COLO829 (cell line): Measurements from ENCODE around the gene GABRG2.
"Not testable (repeated sequence)": the region's sequence is repeated elsewhere in the genome, so short reads cannot be mapped to it uniquely, and the experiment has no call there.

Source experiments
- DNase-seq: peaks from one replicate; pipeline ENCODE4 v3.0.0; 2012; ENCODE audit warnings: low spot score

GABRG2 gene

DNA sequence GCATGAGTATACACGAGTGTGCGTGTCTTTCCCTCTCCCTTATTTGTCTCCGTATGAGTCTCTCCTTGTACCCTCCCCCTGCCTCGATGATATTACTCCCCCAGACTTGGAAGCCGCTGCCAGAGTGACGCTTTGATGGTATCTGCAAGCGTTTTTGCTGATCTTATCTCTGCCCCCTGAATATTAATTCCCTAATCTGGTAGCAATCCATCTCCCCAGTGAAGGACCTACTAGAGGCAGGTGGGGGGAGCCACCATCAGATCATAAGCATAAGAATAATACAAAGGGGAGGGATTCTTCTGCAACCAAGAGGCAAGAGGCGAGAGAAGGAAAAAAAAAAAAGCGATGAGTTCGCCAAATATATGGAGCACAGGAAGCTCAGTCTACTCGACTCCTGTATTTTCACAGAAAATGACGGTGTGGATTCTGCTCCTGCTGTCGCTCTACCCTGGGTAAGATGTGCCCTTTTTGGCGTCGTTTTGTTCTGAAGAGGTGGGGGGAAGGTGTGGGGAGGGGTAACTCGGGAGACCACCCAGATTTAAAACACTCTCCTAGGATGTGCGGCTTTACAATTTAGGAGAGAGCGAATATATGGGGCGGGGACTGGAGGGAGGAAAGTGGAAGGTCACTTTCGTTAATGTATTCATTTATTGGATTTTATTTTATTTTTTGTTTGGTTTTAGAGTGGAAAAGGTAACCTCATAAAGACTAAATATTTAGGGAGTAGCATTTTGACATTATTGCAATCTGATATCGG, at the start of gene GABRG2:
Gene GABRG2, plus strand, starts transcription at position 119 of the 757 bp plus-strand sequence. Its CDS starts 227 bp downstream, at position 346.
- DNase-seq = no peak

DNA sequence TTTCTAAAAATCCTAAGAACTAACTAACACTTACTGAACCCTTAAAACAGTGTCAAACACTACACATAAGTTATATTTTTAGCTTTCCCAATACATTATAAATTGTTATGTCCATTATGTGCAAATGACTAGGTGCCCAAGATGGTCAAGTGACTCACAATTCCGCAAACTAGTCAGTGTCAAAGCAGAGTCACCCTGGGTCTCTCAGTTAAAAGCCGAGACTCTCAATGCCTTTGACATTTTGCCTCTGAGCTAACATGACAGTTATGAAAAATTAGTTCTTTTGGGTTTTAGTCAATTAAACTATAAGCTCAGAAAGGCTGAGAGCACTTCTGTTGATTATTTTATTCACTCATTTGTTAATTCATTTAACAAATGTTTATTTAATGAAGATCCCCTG, 42.3 kb upstream of the GABRG2 start:
- no peak for DNase-seq

DNA sequence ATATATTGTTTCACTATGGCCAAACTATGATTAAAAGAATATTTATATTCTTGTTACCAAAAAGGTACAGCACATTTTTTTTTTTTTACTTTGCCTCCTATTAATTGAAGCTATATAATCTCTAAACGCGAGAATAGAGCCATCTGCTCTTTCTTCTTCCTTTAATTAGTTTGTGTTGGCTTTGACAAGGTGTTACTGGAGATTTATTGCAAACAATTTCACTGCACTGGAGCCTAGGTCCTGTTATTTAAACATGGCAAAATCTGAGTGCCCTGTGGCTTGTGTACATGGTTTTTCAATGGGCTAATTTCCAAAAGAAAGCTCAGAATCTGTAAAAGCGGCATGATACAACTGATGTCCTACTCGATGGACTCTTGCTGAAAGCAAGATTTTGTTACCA, 40.8 kb upstream of the GABRG2 start:
- DNase-seq = no peak

DNA sequence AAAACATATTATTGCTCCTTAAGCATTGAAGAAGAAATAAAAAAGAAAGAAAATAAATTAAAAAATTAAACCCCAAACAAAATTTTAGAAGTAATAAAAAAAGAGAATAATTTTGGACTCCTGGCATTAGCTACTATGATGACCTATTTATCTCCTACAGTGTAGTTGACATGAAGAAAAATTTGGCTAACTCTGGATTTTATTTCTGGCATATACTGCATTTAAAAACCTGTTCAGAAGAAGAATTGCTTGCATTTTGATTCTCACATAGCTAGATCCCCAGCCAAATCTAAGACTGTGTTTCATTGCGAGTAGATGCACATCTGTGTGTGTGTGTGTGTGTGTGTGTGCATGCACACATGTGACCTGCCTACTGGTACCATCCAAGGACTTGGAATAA, 30.1 kb upstream of the GABRG2 start:
- DNase-seq = no peak

DNA sequence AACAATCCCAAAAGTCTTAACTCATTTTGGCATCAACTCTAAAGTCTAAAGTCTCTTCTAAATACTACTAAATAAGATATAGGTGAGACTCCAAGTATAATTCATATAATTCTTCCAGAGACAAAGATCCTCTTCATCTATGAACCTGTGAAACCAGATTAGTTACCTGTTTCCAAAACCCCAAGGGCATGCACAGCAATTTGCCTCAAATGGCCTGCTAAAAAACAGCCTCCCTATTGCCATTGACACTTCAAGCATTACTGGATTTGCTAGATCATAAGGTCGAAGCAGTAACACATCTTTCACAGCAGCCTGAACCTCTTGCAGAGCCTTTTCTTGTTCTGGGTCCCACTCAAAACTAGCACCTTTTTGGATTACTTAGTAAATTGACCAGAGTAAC, 20.3 kb upstream of the GABRG2 start:
- DNase-seq = no peak

DNA sequence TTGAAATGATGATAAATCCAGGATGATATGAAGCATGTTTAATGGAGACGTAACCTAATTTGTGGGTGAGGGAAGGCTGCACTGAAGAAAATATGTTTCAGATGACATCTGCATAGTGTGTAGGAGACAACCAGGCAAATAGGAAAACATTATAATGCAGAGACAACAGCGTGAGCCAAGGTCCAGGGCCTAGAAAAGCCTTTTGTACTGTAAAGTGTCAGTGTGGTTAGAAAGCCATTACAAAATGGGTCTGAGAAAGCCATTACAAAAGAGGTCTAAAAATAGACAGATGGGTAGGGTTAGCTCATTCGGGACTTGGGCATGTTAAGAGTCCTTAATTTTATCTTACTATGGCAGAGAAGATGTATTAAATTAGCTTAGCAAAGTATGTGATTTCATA, 14.9 kb upstream of the GABRG2 start:
- DNase-seq = no peak

DNA sequence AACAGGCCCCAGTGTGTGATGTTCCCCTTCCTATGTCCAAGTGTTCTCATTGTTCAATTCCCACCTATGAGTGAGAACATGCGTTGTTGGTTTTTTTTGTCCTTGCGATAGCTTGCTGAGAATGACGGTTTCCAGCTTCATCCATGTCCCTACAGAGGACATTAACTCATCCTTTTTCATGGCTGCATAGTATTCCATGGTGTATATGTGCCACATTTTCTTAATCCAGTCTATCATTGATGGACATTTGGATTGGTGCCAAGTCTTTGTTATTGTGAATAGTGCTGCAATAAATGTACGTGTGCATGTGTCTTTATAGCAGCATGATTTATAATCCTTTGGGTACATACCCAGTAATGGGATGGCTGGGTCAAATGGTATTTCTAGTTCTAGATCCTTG, 12.5 kb upstream of the GABRG2 start:
- not testable (repeated sequence) for DNase-seq

DNA sequence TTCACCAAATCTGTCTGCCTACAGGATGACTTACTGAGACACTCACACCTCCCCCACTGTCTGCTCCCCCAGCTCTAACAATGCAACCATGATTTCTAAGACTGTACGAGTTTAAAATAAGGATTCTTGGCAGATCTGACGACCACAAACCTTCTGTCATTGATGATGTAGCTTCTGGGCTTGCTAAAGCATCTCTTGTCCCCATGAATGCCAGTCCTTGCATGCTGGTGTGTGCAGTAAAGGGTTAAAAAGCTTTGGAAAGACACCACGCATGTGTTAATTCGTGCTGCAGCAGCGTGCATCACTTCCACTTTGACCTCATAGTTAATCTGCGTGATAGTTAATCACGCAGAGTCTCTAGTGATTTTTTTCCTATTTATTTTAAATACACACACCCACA, 411 bp upstream of the GABRG2 start:
- DNase-seq = no peak

DNA sequence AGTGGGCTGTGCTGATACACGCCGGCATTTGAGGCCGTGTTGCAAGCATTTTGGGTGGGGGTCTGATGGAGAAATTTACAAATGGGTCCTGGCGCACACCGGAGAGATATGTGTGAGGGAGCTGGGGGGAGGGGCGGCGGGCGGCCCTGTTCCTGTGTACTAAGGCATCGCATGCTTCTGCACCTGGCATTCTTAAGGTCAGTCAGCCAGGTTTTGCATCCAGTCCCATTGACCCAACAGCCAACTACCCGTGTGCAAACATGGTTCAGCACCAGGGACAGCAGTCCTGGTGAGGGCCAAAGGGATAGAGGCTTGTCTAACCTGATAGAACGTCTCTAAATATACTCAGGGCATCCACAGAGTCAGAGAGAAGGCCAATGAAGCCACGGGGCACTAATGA, 839 bp downstream of the GABRG2 start:
- peak; percentile 1 for DNase-seq

DNA sequence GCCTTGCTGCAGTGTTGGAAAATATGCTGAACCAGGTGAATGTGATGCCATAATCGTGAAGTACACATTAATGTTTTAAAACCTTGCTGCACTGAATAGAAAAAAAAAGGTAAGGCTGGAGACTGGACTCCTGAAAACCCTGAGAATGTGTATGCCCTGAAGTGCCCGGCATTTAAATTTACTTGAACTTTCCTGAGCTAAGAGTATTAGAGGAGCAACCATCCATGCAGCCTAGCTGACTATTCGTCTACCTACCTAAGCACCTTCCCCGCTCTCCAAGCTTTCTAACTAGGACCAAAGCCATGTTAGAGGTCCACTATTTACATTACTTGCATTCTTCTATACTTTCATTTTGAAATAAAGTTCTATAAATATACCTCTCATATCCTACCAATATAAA, 1.4 kb downstream of the GABRG2 start:
- DNase-seq = no peak

DNA sequence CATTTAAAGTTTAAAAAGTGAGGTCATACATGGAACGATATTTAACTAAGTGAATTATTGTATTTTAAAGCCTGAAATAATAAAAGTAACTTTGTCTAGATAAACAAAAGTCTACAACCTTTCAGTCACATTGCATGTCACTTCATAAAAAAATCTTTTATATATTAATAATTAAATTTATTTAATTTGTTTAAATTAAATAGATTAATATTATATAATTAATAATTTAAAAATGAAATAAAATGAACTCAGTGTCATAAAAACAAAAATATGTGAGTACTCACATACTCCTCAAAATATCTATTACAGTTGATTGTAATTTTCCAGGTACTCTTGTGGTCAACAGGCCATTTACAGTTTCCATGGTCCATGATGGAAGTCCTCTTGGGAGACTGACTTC, 11.2 kb downstream of the GABRG2 start:
- DNase-seq = no peak

DNA sequence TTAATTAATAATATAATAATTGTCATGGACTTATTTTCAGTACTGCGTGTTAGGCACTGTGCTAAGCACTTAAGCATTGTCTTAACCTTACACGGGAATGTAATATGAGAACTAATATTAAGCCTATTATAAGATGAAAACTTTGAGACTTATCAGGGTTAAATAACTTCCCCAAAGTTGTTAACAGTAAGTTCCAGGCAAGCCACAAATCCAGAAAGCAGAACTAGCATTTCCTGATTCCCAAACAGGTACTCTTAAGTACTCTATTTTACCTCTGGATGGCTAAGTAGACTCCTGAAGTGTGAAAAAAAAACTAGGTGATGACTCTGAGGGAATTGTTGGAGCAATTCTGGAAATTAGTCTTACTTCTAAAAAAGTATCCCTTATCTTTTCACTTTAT, 23.8 kb downstream of the GABRG2 start:
- DNase-seq = no peak

DNA sequence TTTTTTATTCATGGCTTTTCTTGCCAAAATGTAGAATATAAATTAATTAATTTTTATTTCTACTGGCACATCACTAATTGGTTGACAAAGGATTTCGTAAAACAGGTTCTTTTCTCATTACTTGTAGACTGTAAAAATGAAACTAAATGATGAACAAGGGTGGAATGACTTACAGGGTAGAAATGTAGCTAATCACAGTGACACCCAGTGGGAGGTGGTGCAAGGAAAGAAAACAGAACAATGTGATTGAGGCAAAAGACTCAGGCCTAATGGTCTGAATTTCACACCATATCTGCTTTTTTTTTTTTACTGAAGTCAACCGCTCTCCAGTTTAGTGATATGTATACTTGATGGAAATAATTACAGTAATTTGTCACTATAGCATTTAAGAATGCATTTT, 28.9 kb downstream of the GABRG2 start:
- DNase-seq = no peak

DNA sequence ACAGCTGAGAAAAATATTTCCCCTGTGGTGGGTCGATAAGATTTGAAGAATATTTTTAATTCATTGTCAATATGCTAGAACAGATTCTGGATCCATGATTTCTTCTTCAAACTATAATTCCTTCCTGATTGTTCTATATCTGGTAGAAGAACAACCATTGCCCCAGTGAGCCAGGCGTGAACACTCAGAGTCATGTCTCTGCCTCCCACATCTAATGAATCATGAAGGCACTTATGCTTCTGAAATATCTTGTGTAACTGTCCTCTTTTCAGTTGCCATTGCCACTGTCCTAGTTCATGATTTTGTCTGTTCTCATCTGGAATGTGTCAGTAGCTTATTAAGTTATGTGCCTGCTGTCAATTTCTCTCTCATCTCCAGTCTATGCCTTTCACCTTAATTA, 40.0 kb downstream of the GABRG2 start:
- no peak for DNase-seq

DNA sequence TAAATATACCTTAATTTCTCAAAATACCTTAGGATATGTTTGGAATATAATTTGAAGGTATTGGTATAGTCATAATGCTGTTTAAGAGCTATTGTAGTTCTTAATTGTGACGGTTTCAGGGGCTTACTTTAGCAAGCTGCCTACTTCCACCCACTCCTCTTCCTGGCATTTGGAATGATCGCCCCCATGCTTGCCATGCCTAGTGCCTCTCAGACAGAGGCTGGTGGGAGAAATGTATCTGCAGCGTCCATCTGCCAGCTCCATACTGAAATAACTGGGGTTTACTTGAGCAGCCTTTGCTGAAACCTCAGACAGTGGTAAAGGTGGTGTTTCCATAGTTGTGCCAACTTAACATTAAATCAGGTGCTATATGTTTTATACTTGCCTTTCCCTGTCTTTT, 52.2 kb downstream of the GABRG2 start:
- DNase-seq = no peak

DNA sequence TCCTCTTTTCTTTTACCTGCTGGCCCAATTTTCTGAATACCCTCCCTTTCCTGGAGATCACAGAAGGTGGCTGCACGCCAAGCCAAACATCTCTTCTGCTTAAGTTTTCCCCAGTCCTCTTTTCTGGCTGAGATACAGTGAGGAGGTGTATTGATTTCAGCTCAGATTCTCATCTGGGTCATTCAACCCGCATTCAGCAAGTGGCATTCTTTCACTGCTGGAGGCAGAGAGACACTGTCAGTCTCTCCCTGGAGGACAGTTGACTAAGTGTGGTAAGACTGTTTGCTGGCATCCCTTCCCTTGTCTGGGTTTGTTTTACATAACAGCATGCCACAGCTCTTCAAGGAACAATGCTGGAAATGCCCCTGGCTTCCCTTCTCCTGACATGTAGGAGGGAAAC, 60.5 kb downstream of the GABRG2 start:
- DNase-seq = no peak

DNA sequence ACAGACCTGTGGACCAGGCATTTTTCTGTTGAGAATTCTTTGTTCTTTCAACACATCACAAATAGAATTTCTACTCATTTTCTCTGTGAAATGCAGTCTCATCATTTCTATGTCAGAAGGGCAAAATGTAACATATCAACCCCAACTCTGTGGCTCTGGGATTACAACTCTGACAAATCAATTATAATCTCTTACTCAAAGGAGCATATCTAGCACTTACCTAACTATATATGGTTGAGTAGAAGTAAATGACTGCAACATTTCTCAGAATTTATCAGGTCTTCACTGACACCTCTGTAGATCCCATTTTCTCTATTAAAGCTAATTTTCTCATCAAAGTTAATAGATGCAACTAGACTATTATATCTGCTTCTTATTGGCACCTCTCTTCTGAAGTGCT, 64.8 kb downstream of the GABRG2 start:
- no peak for DNase-seq

DNA sequence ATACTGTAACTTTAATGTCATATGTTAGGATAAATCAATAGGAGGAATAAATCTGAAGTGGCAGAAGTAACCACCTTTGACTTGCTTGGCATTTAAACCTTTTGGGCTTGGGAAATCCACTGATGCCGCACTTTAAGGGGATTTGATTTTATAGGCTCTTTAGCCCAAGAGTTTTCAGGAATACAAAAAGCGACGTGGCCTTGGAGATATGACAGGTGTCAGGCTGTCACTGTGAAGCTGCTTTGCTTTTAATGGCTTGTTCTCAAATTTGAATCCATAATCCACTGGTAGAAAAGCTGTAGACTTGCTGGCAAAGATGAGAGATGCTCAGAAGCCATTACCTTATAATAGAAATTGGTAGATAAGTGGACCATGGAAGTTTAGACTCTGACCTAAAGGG, 71.6 kb downstream of the GABRG2 start:
- no peak for DNase-seq

DNA sequence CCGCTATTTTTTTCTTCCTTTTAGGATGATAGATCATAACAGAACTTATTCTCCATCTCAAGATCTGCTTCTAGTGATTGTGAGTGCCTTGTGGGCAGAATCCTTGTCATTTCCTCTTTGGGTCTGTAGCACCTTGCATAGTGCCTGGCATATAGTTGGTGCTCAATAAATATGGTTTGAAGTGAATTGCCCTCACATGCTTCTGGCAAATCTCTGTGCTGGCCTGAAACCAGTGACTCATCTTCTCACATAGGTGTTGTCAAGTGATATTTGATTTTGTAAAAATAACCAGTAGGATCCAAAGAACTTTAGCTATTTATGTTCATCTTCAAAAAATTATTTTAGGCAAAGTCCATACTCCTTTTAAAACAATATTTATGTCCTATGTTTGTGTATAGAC, 86.7 kb downstream of the GABRG2 start:
- no peak for DNase-seq

DNA sequence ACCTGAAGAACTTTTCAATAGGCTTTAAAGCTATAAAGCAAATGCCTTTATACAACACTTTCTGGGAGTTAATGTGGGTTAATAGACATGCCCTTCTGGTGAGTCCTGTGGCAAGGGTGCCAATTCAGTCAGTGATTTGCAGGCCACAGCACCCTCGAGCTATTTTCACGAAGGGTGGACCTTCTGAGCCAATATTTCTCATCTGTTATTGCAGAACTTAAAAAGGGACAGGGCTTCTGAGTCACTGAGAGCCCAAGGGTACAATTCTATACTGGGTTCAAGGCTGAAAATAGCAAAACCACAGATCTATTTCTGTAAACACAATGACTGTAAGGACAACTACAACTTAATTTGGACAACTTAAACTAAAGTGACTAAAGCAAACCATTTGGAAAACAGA, 92.8 kb downstream of the GABRG2 start:
- no peak for DNase-seq

DNA sequence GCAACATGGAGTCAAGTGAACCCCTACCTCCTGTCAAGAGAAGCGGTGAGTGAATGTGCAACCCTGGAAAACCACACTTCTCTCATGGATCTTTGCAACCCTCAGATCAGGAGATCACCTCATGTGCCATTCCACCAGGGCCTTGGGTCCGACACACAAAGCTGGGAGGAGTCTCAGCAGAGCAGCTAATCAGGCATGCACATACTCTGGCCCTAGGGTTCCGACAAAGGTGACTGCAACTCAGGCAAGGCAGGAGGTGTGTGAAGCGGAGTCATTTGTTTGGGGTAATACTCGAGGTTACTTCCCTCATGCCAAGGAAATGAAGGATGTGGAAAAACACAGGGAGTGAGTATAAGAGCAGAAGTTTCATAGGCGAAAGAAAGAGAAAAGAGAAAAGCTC, 96.1 kb downstream of the GABRG2 start:
- DNase-seq = no peak

DNA sequence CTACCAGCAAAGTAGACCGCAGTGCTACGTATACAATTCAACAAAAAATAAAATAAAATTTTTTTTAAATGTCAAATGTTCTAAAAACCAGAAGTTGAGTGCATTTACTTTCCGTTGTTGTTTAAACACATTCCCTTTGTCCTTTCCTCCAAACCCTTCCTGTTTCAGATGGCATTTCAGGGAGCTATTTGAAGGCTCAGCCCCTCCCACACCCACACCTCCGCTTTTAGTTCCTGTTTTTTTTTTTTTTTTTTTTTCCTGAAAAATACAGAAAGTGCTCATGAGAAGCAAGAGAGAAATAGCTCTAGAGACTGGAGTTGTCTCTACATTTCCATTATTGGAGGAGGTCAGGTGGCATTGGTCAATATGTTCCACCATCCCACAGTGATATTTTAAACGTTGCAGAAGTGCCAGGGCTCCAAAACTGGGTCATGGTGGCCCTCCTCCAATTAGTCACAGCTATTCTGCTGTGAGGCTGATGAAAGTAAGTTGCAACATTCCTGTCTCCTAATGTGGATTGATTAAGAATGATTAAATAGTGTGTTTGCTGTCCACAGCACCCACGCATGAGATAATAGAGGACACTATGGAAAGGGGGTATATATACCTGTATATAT, 106.9 kb downstream of the GABRG2 start:
- no peak for DNase-seq

DNA sequence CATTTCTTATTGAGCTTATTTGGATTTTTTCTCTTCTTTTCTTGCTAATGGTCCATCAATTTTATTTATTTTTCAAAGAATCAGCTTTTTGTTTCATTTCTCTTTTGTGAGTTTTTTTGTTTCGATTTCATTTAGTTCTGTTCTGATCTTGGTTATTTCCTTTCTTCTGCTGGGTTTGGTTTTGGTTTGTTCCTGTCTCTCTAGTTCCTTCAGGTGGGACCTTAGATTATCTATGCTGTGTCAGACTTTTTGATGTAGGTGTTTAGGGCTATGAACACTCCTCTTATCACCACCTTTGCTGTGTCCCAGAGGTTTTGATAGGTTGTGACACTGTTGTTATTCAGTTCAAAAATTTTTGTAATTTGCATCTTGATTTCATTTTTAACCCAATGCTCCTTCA, 119.8 kb downstream of the GABRG2 start:
- DNase-seq = no peak

DNA sequence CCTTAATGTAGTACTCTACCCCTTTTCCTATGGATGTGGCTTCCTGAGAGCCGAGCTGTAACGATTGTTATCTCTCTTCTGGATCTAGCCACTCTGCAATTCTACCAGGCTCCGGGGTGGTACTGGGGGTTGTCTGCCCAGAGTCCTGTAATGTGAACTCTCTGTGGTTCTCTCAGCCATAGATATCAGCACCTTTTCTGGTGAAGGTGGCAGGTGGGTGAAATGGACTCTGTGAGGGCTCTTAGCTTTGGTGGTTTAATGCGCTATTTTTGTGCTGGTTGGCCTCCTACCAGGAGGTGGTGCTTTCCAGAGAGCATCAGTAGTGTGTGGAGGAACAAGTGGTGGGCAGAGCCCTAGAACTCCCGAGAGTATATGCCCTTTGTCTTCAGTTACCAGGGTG, 122.1 kb downstream of the GABRG2 start:
- DNase-seq = no peak
